Measurements from ENCODE around the gene EIF4E. TPM values are rescaled to one million over a fixed set of nuclear protein-coding genes. Genes with fewer than 3 reads are reported as not detected.
"Not testable (repeated sequence)": the region's sequence is repeated elsewhere in the genome, so short reads cannot be mapped to it uniquely, and the experiment has no call there.

Gene EIF4E
- total RNA-seq, 4 donors from 2014 or later, result 20.9 to 103 (median 48.4) TPM

DNA sequence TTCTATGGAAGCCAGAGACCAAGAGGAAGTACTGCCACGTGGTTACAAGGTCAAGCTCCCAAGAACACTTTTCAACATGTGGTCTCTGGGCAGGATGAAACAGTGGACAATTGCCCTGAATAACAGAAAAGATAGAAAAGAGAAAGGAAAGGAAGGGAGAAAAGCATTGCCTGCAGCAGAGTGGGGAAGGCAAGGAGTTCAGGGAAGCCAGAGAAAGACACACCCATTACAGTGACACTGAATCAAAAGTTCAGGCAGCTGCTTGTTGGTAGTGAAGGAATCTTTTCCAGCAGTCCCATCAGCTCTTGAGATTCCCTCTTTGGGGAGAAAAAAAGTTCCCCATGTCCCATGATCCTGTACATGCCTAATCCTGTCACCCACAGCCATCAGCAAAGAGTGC, 80.5 kb downstream of the EIF4E start:
- no peak overlapping the region for H3K27ac ChIP-seq
- 66% methylated on average over 1 of the region's 1 CpG; no CpG with 5 or more reads in 1 of the 2 donors for WGBS, 2 donors (ENCODE audit: low coverage in 1 of 2)
- TF ChIP-seq POLR2A (IDR thresholded peaks at IDR 0.05), result no peak
- TF ChIP-seq, protein P1, sequence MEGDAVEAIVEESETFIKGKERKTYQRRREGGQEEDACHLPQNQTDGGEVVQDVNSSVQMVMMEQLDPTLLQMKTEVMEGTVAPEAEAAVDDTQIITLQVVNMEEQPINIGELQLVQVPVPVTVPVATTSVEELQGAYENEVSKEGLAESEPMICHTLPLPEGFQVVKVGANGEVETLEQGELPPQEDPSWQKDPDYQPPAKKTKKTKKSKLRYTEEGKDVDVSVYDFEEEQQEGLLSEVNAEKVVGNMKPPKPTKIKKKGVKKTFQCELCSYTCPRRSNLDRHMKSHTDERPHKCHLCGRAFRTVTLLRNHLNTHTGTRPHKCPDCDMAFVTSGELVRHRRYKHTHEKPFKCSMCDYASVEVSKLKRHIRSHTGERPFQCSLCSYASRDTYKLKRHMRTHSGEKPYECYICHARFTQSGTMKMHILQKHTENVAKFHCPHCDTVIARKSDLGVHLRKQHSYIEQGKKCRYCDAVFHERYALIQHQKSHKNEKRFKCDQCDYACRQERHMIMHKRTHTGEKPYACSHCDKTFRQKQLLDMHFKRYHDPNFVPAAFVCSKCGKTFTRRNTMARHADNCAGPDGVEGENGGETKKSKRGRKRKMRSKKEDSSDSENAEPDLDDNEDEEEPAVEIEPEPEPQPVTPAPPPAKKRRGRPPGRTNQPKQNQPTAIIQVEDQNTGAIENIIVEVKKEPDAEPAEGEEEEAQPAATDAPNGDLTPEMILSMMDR (IDR thresholded peaks at IDR 0.05), result no peak
- TF ChIP-seq POLR2AphosphoS5 (IDR thresholded peaks at IDR 0.05), result no peak
- no peak for TF ChIP-seq EP300 (IDR thresholded peaks at IDR 0.05; ENCODE audit: low read depth)
- DNase-seq, result no peak
- no peaks in the 10 kb centered on the region for H3K4me1 ChIP-seq
- in situ Hi-C loops (cut with MboI; ENCODE audit: low pct_ligation_motif_present in 1 of 4, low pct_unique_long_range_greater_than_20kb in 1 of 4, low sequenced_read_pairs in 3 of 4) (loop anchor here in 1 of 4 donors (25.0 kb wide), 1 partner anchor 686 kb away; no protein-coding TSS in a partner anchor), intact Hi-C loops (cut with DNase I; ENCODE audit: low total_unique reads) (no loop called here)
- H3K27me3 ChIP-seq, result no peaks in the 10 kb centered on the region
- H3K36me3 ChIP-seq, result no peaks in the 10 kb centered on the region
- peaks cover 0 to 9% of the 10 kb centered on the region in 2 donors for H3K9me3 ChIP-seq
- H3K4me3 ChIP-seq, result no peak overlapping the region

DNA sequence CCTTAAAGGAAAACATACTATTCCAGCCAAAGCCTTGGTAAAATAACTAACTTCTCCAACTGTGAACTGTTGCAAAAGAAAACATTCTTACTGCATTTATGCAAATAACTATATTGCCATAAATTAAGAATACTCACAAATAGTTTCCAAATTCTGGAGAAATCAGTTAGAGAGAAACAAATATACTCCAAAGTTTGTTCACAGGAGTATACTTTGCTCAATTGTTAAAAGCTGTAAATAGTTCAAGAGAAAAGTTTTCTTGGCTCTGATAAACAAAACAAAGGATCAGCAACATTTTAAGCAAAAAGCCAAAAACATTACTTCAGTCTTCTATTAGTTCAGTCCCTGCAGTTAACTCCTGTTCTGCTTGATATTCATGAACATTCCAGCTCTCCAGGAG, 83.0 kb downstream of the EIF4E start:
- H3K27ac ChIP-seq, result no peak overlapping the region
- in situ Hi-C loops (cut with MboI; ENCODE audit: low pct_ligation_motif_present in 1 of 4, low pct_unique_long_range_greater_than_20kb in 1 of 4, low sequenced_read_pairs in 3 of 4), result loop anchor here in 1 of 4 donors (25.0 kb wide), 1 partner anchor 684 kb away; no protein-coding TSS in a partner anchor
- DNase-seq, result no peak
- peaks cover 0 to 9% of the 10 kb centered on the region in 2 donors for H3K9me3 ChIP-seq
- intact Hi-C loops (cut with DNase I; ENCODE audit: low total_unique reads), result no loop called here
- H3K27me3 ChIP-seq, result no peaks in the 10 kb centered on the region
- no peak for TF ChIP-seq POLR2A (IDR thresholded peaks at IDR 0.05)
- TF ChIP-seq POLR2AphosphoS5 (IDR thresholded peaks at IDR 0.05), result no peak
- H3K4me3 ChIP-seq, result no peak overlapping the region
- no peaks in the 10 kb centered on the region for H3K36me3 ChIP-seq
- H3K4me1 ChIP-seq, result no peaks in the 10 kb centered on the region

DNA sequence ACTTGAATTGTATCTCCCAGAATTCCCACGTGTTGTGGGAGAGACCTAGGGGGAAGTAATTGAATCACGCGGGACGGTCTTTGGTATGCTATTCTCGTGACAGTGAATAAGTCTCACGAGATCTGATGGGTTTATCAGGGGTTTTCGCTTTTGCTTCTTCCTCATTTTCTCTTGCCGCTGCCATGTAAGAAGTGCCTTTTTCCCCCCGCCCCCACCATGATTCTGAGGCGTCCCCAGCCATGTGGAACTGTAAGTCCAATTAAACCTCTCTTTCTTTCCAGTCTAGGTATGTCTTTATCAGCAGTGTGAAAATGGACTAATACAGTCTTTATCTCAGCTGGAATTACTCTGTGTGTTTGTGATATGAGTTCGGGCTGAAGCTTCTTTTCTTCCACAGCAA, 86.0 kb downstream of the EIF4E start:
- H3K9me3 ChIP-seq; H3K4me1 ChIP-seq; DNase-seq; H3K36me3 ChIP-seq; H3K27me3 ChIP-seq; H3K4me3 ChIP-seq; H3K27ac ChIP-seq; intact Hi-C loops (cut with DNase I; ENCODE audit: low total_unique reads): not testable (repeated sequence)
- in situ Hi-C loops (cut with MboI; ENCODE audit: low pct_ligation_motif_present in 1 of 4, low pct_unique_long_range_greater_than_20kb in 1 of 4, low sequenced_read_pairs in 3 of 4), result loop anchor here in 1 of 4 donors (25.0 kb wide), 1 partner anchor 681 kb away; no protein-coding TSS in a partner anchor
- 89 to 100% methylated on average over 1 to 11 of the region's 11 CpGs for WGBS, 2 donors (ENCODE audit: low coverage in 1 of 2)

DNA sequence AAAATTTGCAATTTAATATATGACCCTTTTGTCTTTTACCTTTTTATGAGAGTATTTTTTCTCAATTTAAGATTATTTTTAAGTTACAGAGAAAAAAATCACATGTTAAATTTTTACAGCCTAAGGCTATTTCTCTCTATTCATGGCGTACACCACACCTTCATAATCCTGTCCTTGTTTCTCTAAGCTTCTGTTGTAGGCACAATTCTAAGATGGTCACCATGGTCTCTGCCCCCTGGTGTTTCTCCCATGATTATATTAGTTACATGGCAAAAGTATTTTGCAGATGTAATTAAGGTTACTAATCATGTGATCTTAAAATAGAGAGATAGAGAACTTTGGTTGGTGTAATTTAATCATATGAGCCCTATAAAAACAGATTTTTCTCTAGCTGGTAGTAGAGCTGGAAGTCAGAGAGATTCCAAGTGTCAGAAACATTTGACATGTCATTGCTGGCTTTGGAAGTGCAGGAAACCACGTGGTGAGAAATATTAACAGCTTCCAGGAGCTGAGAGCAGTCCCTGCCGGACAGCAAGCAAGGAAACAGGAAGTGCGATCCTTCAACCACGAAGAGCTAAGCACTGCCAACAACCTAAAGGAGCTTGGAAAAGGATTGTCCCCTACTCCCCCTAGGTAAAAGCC, 89.8 kb downstream of the EIF4E start:
- no peak for DNase-seq
- H3K36me3 ChIP-seq, result no peaks in the 10 kb centered on the region
- no peaks in the 10 kb centered on the region for H3K9me3 ChIP-seq
- WGBS, 2 donors (ENCODE audit: low coverage in 1 of 2), result 49 to 57% methylated on average over 5 of the region's 5 CpGs
- TF ChIP-seq POLR2AphosphoS5 (IDR thresholded peaks at IDR 0.05), result no peak
- TF ChIP-seq, protein P1 (IDR thresholded peaks at IDR 0.05), result no peak
- H3K27ac ChIP-seq, result no peak overlapping the region
- no peaks in the 10 kb centered on the region for H3K4me1 ChIP-seq
- no peaks in the 10 kb centered on the region for H3K27me3 ChIP-seq
- intact Hi-C loops (cut with DNase I; ENCODE audit: low total_unique reads), result no loop called here
- no peak overlapping the region for H3K4me3 ChIP-seq
- in situ Hi-C loops (cut with MboI; ENCODE audit: low pct_ligation_motif_present in 1 of 4, low pct_unique_long_range_greater_than_20kb in 1 of 4, low sequenced_read_pairs in 3 of 4), result loop anchor here in 1 of 4 donors (25.0 kb wide), 1 partner anchor 677 kb away; no protein-coding TSS in a partner anchor

DNA sequence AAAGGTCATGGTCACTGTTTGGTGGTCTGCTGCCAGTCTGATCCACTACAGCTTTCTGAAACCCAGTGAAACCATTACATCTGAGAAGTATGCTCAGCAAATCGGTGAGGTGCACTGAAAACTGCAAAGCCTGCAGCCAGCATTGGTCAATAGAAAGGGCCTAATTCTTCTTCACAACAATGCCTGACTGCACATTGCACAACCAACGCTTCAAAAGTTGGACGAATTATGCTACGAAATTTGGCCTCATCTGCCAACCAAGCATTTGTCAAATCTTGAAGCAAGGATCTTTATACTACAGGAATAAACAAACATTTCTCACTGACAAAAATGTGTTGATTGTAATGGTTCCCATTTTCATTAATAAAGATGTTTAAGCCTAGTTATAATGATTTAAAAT, 90.4 kb downstream of the EIF4E start:
- Histone ChIP-seq H3K27me3 (no peaks in the 10 kb centered on the region), H3K27ac (no peak overlapping the region), H3K9me3 (no peaks in the 10 kb centered on the region), H3K36me3 (no peaks in the 10 kb centered on the region), H3K4me3 (no peak overlapping the region), H3K4me1 (no peaks in the 10 kb centered on the region)
- WGBS, 2 donors (ENCODE audit: low coverage in 1 of 2), result 65 to 82% methylated on average over 4 of the region's 4 CpGs
- intact Hi-C loops (cut with DNase I; ENCODE audit: low total_unique reads) (no loop called here), in situ Hi-C loops (cut with MboI; ENCODE audit: low pct_ligation_motif_present in 1 of 4, low pct_unique_long_range_greater_than_20kb in 1 of 4, low sequenced_read_pairs in 3 of 4) (loop anchor here in 1 of 4 donors (25.0 kb wide), 1 partner anchor 676 kb away; no protein-coding TSS in a partner anchor)
- TF ChIP-seq EP300 (IDR thresholded peaks at IDR 0.05; ENCODE audit: low read depth), result no peak
- TF ChIP-seq POLR2AphosphoS5 (IDR thresholded peaks at IDR 0.05), result no peak
- no peak for TF ChIP-seq POLR2A (IDR thresholded peaks at IDR 0.05)
- TF ChIP-seq, protein P1 (IDR thresholded peaks at IDR 0.05), result no peak
- DNase-seq, result no peak

Measured in transverse colon (tissue), 4 donors.